PFSK-1 (cell line): ENCODE measurements around the gene HARS2.

Source experiments
- FOXP2 ChIP-seq: optimal IDR thresholded peaks from 2 replicates; pipeline ENCODE3; 2011; ENCODE audit warnings: borderline replicate concordance, control low read depth, inconsistent platforms; ENCODE audit not compliant: insufficient read depth; ENCODE audit errors: extremely low read length, extremely low read depth
- POLR2AphosphoS5 ChIP-seq: IDR thresholded peaks from 2 replicates; pipeline ENCODE4 v1.6.1; 2012; ENCODE audit warnings: low read depth, mild to moderate bottlenecking, control low read depth, low read length, moderate library complexity
- SIN3A ChIP-seq: IDR thresholded peaks from 2 replicates; pipeline ENCODE4 v1.6.1; 2012; ENCODE audit warnings: mild to moderate bottlenecking, low read length, moderate library complexity, borderline replicate concordance; ENCODE audit not compliant: insufficient read depth
- TAF1 ChIP-seq: IDR thresholded peaks from 2 replicates; pipeline ENCODE4 v1.6.1; 2012; ENCODE audit warnings: low read length, control low read depth, borderline replicate concordance; ENCODE audit not compliant: insufficient read depth
- TF ChIP-seq, protein P1 (sequence below), 2 experiments: IDR thresholded peaks; 2 replicates each; pipeline versions ENCODE4 v1.6.1 to v1.8.0; 2011 to 2012; ENCODE audit warnings: low read depth in 2 of 2, low read length in 2 of 2, control low read depth in 1 of 2, inconsistent platforms in 1 of 2, mild to moderate bottlenecking in 1 of 2, moderate library complexity in 1 of 2; ENCODE audit not compliant: insufficient read depth in 1 of 2

Gene HARS2

DNA sequence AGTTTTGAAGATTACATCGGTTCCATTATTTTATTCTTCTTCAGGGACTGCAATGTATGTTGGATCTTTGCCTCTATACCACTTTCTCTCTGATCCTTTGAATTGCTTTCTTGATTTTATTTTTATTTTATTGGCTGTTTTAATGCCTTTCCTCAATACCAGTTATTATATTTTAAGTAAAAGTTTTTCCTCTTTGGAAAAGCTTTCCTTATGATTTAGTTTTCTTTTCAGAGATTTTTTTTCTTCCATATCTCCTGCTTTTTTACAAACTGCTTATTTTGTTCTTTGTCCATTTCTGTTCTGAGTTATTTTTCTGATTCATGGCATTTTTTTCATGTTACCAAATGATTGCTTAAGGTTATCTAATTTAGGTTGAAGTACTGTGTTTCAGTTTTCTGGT, 20.5 kb downstream of the HARS2 start:
- TF ChIP-seq POLR2AphosphoS5 (no peak), FOXP2 (no peak), TAF1 (no peak), SIN3A (no peak)
- TF ChIP-seq, protein P1, sequence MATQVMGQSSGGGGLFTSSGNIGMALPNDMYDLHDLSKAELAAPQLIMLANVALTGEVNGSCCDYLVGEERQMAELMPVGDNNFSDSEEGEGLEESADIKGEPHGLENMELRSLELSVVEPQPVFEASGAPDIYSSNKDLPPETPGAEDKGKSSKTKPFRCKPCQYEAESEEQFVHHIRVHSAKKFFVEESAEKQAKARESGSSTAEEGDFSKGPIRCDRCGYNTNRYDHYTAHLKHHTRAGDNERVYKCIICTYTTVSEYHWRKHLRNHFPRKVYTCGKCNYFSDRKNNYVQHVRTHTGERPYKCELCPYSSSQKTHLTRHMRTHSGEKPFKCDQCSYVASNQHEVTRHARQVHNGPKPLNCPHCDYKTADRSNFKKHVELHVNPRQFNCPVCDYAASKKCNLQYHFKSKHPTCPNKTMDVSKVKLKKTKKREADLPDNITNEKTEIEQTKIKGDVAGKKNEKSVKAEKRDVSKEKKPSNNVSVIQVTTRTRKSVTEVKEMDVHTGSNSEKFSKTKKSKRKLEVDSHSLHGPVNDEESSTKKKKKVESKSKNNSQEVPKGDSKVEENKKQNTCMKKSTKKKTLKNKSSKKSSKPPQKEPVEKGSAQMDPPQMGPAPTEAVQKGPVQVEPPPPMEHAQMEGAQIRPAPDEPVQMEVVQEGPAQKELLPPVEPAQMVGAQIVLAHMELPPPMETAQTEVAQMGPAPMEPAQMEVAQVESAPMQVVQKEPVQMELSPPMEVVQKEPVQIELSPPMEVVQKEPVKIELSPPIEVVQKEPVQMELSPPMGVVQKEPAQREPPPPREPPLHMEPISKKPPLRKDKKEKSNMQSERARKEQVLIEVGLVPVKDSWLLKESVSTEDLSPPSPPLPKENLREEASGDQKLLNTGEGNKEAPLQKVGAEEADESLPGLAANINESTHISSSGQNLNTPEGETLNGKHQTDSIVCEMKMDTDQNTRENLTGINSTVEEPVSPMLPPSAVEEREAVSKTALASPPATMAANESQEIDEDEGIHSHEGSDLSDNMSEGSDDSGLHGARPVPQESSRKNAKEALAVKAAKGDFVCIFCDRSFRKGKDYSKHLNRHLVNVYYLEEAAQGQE (IDR thresholded peaks at IDR 0.05; ENCODE audit: insufficient read depth in 1 of 2, low read depth in 2 of 2, low read length in 2 of 2) = no peak

DNA sequence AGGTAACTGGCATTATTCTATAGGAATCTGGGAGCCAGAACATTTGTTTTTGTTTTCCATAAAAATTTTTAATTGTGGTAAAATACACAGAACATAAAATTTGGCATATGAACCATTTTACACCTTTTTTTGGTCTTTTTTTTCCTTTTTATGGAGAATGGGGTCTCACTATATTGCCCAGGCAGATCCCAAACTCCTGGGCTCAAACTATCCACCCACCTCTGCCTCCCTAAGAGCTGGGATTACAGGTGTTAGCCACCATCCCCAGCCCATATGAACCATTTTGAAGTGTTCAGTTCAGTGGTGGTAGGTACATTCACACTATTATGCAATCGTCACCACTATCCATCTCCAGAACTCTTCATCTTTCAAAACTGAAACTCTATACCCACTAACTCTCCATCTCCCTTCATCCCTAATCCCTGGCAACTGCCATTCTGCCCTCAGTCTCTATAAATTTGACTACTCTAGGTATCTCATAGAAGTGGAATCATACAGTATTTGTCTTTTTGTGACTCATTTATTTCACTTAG, 22.4 kb downstream of the HARS2 start:
- TF ChIP-seq, protein P1 (IDR thresholded peaks at IDR 0.05; ENCODE audit: insufficient read depth in 1 of 2, low read depth in 2 of 2, low read length in 2 of 2) = no peak
- TF ChIP-seq FOXP2 (no peak), SIN3A (no peak), POLR2AphosphoS5 (no peak), TAF1 (no peak)

DNA sequence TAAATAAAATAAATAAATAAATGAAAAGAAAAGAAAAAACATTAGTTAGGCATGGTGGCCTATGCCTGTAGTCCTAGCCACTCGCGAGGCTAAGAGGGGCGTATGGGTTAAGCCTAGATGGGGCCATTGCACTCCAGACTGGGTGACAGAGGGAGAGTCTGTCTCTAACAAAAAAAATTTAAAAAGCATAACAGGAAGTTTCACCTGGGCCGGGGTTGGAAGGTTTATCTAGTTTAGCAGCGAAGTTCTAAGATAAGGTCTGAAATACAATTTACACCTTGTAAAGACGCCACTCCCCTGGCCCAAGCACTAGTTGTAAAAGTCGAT, 27.0 kb downstream of the HARS2 start:
- no peak for TF ChIP-seq FOXP2
- TF ChIP-seq SIN3A = no peak
- no peak for TF ChIP-seq TAF1

DNA sequence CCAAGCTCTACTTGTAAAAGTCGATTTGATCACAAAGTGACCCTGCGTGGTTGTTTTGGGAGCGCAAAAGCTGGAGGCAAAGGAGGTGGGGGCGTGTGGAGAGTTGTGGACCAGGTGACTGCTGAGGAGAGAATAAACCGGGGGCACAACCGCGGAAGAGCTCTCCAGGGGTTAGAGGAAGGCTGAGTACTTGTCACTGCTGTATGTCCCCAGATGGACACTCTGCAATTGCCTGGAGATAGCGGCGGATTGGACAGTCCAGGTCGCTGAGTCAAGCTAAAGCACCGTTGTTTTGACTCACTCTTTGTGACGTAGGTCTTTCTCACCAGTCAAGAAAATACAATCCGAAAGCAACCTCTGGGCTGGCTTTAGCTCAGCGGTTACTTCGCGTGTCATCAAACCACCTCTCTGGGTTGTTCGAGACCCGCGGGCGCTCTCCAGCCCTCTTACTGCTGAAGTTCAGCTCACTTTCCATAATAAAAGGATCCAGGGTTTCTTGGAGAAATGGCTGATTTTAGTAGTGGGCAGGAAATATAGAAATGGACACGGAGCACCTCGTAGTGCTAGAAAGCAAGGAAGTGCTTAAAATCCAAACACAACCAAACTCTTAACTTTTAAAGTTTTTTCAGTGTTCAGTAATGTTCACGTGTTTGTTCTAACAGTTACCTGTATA, 34.7 kb downstream of the HARS2 start:
- peak; percentile 90; the same call in 1 of the 2 replicates for TF ChIP-seq SIN3A
- no peak for TF ChIP-seq POLR2AphosphoS5
- TF ChIP-seq, protein P1 (IDR thresholded peaks at IDR 0.05; ENCODE audit: insufficient read depth in 1 of 2, low read depth in 2 of 2, low read length in 2 of 2) = peak; percentile 79 to 92
- no peak for TF ChIP-seq TAF1

DNA sequence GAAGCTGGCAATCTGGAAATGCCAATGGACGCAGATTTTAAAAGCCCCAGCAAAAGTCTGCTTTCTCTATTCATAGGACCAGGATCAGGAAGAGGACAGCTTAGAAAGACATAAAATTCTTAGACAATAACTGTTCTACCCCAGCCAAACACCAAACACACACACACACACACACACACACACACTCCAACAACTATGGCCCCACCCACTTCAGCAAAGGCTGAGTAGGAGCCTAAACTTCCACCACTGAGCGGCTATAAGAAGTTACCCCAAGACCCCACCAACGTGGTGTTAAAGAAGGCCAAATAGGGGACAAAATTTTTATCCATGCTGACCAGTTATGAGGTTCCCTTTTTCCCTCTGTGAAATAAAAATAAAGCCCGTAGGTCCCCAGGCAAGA, 41.8 kb downstream of the HARS2 start:
- no peak for TF ChIP-seq POLR2AphosphoS5
- TF ChIP-seq, protein P1 (IDR thresholded peaks at IDR 0.05; ENCODE audit: insufficient read depth in 1 of 2, low read depth in 2 of 2, low read length in 2 of 2) = no peak
- no peak for TF ChIP-seq SIN3A
- no peak for TF ChIP-seq FOXP2
- TF ChIP-seq TAF1 = no peak
